GM06990 (cell line): ENCODE measurements around the gene NFXL1.

Experiments used
- DNase-seq: peaks from one replicate; pipeline ENCODE4 v3.0.0-alpha.2; 2011; ENCODE audit not compliant: insufficient read length; ENCODE audit errors: extremely low read depth
- H3K27me3 ChIP-seq: replicated peaks from 2 replicates; pipeline ENCODE4 v1.6.0; 2011; ENCODE audit warnings: low read length; ENCODE audit not compliant: control insufficient read depth, insufficient read depth
- H3K36me3 ChIP-seq: 2 replicates; pipeline ENCODE4 v1.5.1; 2011; ENCODE audit warnings: low read length; ENCODE audit not compliant: control insufficient read depth, insufficient read depth
- H3K4me3 ChIP-seq: replicated peaks from 2 replicates; pipeline ENCODE4 v1.5.1; 2011; ENCODE audit warnings: low read depth, mild to moderate bottlenecking, control low read depth, low read length
- TF ChIP-seq, protein P1 (sequence below): IDR thresholded peaks from 2 replicates; pipeline ENCODE4 v1.5.1; 2011; ENCODE audit warnings: low read length, control low read depth, mild to moderate bottlenecking, inconsistent platforms; ENCODE audit not compliant: insufficient read depth, poor library complexity, severe bottlenecking

Gene NFXL1

DNA sequence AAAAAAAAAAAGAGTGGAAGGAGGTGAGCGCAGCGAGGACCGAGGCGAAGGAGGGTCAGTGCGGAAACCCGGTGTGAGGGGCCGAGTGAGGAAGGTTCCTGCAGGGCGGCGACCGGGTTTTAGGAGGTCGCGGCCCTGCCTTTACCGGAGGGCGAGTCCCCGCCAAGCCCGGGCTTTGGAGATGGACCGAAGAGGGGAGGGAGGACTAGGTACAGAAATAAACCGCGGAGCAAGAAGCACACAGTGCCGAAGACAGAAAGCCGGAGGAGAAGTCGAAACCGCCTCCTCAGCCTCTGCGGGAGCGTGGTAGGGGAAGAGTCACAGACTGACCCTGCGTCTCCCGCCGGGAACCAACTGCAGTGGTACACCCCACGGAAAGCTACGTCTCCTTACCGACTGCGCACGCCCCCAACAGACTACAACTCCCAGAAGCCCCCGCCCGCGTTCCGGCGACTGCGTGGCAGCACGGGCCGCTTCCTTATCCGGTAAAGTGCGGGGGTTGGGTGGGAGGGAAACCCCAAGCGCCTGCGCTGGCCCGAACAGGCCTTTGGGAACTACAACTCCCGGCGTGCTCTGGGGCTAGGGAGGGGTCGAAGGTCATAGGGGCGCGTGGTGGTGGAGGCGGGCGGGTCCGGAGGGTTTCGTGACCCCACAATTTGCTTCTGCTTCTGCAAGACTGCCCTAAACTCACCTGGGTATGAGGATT lies at the start of gene NFXL1:
TSS of gene NFXL1 (minus strand) at position 364 of the 706 bp plus-strand sequence. CDS start 380 bp downstream, outside the sequence.
- TF ChIP-seq, protein P1, sequence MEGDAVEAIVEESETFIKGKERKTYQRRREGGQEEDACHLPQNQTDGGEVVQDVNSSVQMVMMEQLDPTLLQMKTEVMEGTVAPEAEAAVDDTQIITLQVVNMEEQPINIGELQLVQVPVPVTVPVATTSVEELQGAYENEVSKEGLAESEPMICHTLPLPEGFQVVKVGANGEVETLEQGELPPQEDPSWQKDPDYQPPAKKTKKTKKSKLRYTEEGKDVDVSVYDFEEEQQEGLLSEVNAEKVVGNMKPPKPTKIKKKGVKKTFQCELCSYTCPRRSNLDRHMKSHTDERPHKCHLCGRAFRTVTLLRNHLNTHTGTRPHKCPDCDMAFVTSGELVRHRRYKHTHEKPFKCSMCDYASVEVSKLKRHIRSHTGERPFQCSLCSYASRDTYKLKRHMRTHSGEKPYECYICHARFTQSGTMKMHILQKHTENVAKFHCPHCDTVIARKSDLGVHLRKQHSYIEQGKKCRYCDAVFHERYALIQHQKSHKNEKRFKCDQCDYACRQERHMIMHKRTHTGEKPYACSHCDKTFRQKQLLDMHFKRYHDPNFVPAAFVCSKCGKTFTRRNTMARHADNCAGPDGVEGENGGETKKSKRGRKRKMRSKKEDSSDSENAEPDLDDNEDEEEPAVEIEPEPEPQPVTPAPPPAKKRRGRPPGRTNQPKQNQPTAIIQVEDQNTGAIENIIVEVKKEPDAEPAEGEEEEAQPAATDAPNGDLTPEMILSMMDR: no peak
- peak; percentile 96 for DNase-seq
- no peaks in the 10 kb centered on the region for H3K27me3 ChIP-seq
- no peaks in the 10 kb centered on the region for H3K36me3 ChIP-seq
- peak within 1 kb of the TSS; percentile 89 for H3K4me3 ChIP-seq

DNA sequence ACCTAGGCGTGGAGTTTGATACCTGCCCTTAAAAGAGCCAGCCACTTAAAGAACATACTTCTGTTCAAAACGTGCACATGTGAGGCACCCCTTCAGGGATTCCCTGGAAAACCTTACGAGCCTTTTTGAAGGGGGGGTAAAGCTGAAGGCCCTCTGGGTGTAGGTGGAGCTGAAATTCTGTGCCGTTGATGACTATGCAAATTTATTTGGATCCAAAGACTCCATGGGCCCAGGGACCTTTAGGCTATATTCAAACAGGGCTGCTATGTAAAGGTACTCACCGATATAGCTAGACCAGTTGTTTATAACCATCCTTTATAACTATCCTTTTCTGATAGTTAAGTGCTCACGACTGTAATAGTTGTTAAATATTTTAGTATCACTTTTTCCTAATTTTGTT lies 40.3 kb upstream of the NFXL1 start:
- Histone ChIP-seq H3K4me3 (no peak overlapping the region), H3K36me3 (no peaks in the 10 kb centered on the region), H3K27me3 (no peaks in the 10 kb centered on the region)
- no peak for DNase-seq
- TF ChIP-seq, protein P1: no peak

DNA sequence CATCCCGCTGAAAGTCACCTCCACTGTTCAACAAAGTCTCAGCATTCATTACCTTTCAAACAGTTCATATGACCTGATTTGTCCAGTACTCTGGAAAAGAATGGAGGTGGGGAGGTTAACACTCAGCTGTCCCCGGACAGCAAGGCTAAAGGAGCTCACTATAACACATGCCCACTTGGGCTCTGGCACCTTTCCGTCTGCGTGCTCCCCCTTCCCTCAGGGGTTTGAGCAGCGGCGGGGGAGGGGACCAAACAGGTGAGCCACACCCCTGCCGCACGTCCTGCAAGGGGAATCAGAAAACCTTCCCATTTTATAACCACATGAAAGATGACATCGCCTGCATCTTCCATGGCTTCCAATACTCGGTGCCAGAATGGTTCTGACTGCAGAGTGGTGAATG lies 39.9 kb upstream of the NFXL1 start:
- TF ChIP-seq, protein P1: no peak
- no peaks in the 10 kb centered on the region for H3K36me3 ChIP-seq
- DNase-seq: no peak
- H3K27me3 ChIP-seq: no peaks in the 10 kb centered on the region
- H3K4me3 ChIP-seq: no peak overlapping the region

DNA sequence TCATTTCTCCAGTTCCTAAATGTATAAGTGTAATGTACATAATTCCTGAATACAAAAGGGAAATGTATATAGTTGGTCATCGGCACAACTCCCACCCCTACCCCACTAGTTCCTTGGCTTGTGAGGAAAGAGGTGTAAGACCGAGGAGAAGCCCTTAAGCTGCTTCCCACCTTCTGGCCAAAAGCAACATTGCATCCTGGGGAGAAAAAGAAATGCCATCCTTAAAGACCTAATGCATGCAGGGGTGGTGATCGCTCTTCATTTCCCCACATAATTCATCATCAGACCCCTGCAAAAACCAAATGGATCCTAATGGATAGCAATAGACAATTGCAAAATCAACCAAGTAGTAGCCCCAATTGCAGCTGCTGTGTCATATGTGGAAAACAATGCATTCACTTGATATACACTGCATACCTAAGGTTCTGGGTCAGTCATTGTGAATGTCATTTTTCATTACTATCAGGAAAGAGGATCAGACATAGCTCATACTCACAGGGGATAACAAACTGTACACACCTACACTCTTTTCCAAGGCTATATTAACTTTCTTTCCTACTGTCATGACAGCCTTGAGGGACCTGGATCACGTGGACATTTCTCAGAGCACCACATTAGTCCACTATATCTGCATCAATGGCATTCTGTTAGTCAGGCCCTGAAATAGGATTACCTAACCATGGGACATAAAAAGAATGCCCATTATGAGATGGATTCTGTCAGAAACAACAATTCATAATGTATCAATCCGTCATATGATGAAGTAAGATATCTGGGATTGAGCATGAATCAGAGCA lies 31.7 kb upstream of the NFXL1 start:
- Histone ChIP-seq H3K36me3 (no peaks in the 10 kb centered on the region), H3K27me3 (no peaks in the 10 kb centered on the region), H3K4me3 (no peak overlapping the region)
- TF ChIP-seq, protein P1: peak; percentile 17
- DNase-seq: no peak

DNA sequence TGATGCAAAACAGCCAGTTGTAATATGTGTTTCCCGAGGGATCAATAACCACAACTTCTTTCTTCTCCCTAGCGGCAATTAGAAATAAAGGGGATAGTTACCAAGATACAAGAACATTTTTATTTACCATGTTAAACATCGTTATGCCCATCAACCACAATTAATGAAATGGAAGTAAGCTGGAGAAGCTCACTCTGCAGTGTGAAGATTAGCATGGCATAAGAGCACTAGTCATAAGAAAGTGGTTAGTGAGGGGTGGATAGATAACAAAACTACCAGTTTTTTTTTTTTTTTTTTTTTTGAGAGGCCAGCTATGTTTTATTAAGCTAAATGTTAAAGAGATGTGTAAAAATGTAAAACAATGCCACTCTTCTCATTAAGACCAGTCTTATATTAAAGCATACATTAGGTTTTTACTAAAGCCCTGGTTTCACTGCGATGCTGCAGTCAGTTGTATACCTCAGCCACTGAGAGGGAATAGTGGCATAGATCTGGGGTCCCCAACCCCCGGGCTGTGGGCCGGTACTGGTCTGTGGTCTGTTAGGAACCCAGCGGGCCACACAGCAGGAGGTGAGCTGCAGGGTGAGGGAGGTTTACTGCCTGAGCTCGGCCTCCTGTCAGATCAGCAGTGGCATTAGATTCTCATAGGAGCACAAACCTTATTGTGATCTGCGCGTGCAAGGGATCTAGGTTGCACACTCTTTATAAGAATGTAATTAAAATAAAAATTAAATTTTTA lies 27.9 kb upstream of the NFXL1 start:
- Histone ChIP-seq H3K4me3 (no peak overlapping the region), H3K27me3 (no peaks in the 10 kb centered on the region), H3K36me3 (no peaks in the 10 kb centered on the region)
- TF ChIP-seq, protein P1: no peak
- no peak for DNase-seq
